GM19395 (cell line): ENCODE measurements around the gene RTN3.

Experiments used
- ATAC-seq: cut with Tn5 transposase; IDR thresholded peaks from one replicate; pipeline ENCODE4 v1.9.1; 2021; ENCODE audit warnings: mild to moderate bottlenecking, moderate library complexity; ENCODE audit not compliant: unreplicated experiment

RTN3 gene

DNA sequence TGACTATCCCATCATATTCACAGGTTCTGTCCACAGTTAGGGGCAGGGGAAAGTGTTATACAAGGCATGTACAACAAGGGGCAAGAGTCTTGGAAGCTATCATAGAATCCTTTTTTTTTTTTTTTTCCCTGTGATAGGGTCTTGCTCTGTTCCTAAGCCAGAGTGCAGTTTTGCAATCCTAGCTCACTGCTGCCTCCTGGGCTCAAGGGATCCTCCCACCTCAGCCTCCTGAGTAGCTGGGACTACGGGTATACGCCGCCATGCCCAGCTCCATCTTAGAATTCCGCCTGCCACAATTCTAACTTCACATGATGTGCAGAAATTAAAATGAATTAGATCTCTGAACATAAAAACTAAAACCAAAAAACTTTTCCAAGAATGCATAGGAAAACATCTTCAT is 55.6 kb downstream of the RTN3 start:
- ATAC-seq = no peak

DNA sequence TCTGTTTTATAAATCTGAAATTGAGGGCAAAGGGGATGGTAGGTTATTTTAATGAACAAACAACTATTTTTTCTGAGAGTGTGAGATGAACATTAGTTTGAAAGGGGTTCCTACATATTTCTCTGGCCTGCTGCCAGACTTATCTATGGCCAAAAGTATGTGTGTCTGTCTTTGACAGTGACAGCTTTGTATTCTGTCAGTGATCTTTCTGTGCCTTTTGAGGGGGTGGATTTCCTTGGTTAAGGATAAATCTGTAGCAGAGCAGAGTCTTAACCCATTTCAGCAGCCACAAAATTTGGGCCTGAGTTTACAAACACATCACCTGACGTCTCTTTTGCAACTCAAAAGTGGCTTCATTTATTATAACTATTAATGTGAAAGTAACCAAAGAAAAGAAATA is 56.4 kb downstream of the RTN3 start:
- ATAC-seq = no peak

DNA sequence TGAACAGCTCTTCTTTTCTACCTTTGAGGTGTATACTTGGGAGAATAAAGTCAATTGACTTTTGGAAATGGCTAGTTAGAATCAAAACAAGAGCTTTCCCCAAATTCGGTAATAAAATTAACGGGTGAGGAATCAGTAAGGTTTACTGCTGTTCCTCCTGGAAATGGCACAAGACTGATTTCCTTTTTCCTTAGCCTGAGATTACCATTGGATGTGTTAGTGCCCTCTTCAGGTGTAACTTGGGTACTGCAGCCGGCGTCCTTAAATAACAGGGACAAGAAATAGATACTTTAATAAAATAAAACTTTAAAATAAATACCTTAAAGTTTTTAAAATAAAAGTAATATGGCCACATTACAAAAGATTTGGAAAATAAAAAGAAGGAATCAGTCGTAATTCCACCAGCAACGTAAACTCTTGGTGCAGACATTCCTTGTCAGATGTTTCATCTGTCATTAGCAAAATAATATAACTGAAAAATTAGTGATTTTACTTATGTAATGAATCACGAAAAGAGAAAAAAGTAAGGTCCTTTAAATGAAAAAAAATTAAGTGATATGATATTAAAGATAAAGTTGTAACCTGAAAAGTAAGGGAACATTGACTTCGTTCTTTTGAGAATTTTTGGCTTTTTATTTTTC is 57.5 kb downstream of the RTN3 start:
- ATAC-seq = no peak

DNA sequence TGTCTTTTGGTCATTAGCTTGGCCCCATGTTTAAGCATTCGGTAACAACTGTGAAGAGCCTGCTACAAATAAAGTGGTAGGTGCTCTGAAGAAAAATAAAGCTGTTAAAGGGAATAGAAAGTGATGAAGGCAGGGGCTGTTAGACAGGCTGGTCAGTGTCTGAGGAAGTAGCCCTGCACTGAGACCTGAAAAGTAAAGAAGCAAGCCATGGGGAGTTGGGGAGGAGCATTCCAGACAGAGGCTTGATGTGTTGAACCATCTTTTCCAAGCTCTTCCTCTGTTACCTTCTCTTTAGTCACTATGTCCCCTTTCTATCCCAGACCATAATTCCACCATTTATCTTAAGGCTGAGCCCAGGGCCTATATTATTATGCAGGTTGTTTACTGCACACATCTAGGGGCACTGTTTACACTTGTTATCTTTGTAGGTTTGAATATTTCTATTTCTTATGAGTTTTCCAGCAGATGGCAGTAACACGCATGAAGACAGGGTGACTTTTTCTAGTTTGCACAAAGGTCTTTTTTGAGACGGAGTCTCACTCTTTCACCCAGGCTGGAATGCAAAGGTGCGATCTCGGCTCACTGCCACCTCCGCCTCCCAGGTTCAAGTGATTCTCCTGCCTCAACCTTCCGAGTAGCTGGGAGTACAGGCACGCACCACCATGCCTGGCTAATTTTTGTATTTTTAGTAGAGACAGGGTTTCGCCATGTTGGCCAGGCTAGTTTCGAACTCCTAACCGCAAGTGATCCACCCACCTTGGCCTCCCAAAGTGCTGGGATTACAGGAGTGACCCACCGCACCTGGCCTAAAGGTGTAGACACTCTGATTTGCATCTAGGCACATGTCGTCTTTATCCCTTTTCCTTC is 64.2 kb downstream of the RTN3 start:
- ATAC-seq = no peak

DNA sequence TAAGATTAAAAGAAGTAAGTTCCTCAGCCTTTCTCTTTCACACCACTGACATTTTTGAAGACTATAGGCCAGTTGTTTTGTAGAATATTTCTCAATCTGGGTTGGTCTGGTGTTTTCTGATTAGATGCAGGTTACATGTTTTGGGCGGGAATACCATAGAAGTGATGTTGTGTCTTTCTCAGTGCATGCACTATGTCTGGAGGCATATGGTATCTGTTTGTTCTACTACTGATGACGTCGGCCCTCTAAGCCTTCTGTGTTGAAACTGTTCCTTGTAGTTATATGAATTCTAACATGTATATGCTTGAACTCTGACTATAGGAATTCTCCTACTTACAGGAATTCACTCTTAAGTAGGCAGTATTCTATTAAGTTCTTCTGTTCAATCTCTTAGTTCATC is 65.7 kb downstream of the RTN3 start:
- no peak for ATAC-seq

DNA sequence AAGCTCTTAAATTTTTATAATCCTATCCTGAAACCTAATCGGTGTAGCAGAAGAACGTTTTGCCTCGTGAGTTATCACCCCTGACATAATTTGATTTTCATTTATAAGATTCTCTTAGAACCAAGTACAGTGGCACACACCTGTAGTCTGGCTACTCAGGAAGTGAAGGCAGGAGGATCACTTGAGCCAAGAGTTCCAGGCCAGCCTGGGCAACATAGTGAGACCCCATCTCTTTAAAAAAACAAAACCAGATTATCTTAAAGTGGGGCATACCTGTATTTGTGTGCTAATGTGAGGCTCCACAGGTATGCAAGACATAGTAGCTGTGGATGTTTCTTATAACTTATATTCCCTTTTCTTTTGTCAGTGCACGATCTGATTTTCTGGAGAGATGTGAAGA is 68.3 kb downstream of the RTN3 start:
- no peak for ATAC-seq

DNA sequence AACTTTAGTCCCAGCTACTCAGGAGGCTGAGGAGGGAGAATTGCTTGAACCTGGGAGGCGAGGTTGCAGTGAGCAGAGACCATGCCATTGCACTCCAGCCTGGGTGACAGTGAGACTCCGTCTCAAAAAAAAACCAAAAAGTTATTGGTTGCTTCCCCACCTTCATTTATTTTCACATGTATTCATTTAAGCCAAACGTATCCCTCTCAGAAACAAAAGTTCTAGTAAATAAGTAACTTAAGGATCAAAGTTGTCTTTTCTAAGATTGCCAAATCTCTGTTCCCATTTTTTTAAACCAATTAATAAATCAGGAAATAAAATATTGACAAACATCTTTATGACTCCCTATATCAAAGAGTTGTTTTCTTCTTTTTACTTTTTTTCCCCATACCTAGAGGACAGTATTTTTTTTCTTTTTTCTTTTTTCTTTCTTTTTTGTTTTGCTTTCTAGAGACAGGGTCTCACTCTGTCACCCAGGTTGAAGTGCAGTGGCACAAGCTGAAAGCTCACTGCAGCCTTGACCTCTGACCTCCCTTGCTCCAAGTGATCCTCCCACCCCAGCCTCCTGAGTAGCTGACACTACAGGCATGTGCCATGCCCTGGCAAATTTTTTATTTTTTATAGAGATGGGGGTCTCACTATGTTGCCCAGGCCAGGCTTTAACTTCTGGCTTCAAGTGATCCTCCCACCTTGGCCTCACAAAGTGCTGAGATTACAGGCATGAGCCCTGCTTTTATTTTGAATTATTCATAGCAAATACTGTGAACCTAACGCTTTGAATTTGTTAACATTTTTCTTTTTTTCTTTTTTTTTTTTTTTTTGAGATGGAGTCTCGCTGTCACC is 75.8 kb downstream of the RTN3 start:
- no peak for ATAC-seq

DNA sequence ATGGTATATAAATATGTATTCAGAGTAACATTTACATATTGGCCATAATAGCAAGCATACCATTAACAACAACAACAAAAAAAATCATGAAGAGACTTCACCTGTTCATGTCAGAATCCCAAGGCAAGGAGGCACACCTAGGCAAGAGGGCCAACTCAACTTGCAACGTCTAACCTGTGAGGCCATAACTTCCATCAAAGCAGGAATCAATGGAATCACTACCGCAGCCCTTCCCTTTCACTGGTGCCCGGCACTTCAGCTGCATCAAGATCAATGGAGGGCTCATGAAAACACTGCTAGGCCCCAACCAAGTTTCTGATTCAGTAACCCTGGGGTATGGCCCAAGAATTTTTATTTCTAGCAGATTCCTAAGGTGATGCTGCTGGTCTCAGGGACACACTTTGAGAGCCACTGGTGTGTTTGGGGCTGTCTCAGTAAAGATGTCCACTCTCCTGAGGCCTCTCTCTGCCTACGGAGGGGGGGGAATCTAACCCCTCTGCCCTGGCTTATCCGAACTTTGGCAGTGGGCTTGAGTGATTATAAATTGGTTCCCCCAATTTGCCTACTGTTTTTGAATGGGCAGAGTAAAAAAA is 79.3 kb downstream of the RTN3 start:
- ATAC-seq = no peak

DNA sequence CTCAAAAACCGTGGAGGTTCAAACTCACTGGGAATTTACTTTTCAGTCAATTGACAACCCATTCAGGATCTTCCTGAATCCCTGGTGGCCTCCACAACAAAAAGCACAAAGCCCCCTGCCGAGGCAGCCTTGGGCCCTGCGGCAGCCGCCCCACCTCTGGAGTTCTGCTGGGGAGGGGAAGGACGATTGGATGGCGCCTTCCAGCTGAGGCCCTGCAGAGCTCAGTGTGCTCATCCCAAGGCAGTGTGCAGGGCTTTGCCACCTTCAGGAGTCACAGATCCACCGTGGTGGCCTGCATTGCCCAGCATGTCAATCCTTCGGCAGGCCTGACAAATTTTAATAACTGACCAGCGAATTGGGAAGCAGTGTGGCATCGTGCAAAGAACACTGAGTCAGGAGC is 79.9 kb downstream of the RTN3 start:
- no peak for ATAC-seq

DNA sequence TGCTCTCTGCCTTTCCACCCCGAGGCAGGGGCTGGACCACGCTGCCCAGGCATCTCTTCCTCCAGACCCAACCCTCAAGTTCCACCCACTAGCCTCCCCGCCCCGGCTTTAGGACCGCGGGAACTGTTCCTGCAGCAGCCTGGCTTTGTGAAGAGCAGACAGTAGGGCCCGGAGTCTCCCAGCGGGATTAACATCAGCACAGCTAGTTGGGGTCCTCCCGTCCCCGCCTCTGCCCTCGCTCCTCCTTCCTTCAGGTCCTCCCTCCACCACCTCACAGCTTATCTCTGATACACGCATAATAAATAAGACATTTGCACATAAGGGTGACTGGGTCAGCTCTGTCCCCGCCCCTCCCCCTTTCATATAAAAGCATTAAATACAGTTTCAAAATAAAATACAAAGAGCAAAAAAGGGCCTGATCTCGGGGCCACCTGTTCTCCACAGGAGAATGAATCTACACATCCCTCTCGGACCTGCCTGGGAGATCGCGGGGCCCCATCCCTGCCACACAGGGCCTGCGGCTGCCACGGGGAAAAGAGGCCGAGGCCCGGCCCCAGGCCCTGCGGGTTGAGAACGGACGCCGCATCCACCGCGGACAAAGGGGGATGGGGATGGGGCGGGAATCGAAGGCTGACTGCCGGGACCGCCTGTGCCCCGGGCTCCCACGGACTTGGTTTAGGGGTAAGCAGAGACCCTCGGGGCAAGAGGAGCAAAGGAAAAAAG is 80.8 kb downstream of the RTN3 start:
- no peak for ATAC-seq

DNA sequence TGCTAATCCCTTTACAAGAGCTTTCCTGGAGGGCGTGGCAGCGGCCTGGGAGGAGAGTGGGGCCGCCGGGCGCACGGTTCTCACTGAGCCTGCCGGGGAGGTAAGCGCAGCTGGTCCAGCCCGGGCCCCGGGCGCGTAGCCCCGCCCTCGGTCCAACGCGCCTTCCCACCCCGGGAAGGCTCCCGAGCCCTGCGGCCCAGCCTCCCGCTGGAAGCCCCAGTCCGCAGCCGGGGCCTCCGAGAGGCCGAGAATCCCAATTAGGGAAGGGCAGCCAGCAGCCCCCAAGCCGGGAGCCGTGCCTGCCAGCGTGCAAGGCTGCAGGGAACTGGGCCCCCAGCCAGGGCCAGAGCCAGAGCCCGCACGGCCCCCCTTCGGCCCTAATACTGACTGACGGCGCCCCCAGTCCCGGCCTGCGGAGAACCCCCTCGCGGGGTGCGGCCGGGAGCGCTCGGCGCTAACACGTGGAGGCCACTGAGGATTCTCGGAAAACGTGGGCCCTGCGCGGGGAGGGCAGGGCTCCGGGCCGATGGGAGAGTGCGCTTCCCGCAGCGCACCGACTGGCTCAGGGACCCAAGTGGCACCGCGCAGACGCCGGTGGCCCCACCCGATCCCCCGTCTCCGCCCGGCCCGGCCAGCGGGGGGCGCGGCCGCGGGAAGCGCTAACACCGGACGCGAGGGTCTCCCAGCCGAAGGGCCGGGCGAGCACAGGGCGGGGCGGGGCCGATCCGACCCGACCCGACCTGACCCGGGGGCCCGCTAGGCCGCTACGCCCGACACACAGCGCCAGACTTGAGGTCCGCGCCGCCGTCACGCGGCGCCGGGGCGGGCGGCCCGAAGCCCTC is 81.6 kb downstream of the RTN3 start:
- no peak for ATAC-seq

DNA sequence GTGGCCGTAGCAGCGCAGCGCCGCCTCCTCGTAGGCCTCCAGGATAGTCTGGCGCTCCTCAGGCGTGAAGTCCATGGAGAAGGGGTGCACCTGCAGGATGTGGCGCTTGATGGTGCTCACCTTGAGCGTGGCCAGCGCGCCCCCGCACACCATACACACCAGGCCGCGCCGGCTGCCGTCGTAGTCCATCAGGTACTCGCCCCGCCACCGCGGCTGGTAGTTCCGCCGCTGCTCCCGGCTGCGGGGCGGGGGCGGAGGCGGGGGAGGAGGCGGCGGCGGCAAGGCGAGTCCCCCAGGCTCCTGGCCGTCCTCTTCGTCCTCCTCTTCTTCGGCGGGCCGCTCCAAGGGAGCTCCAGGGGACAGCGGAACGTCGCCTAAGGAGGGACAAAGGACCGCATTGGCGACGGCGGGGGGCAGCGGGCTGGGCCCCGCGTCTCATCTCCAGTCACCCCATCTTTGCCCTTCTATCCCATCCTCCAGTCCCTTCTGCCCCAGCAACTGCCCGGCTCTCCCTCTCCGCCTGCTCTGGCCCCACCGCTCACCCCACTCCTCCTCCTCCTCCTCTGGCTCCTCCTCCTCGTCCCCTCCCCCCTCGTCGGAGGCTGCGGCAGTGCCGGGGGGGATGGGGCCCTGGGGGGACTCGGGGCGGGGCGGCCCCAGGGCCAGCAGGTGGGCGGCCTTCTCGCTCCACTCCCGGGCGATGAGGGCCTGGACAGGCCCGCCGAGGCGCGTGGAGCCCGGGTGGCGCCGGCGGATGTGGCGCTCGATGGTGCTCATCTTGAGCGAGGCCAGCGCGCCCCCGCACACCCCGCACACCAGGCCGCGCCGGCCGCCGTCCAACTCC is 82.4 kb downstream of the RTN3 start:
- ATAC-seq = no peak

DNA sequence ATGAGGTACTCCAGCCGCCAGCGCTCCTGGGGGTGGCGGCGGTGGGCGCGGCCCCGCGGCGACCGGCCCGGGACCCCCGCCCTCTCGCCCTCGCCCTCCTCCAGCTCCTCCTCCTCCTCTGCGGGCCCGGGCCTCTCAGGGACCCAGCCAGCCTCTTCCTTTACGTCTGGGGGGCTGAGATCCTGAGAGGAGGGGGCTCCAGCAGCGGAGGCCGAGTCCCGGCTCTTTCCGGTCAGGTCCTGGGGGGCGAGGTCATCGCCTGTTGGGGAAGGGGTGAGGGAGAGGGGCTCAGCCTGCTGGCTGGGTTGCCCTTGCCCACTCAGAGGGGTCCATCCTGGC is 83.0 kb downstream of the RTN3 start:
- ATAC-seq = no peak

DNA sequence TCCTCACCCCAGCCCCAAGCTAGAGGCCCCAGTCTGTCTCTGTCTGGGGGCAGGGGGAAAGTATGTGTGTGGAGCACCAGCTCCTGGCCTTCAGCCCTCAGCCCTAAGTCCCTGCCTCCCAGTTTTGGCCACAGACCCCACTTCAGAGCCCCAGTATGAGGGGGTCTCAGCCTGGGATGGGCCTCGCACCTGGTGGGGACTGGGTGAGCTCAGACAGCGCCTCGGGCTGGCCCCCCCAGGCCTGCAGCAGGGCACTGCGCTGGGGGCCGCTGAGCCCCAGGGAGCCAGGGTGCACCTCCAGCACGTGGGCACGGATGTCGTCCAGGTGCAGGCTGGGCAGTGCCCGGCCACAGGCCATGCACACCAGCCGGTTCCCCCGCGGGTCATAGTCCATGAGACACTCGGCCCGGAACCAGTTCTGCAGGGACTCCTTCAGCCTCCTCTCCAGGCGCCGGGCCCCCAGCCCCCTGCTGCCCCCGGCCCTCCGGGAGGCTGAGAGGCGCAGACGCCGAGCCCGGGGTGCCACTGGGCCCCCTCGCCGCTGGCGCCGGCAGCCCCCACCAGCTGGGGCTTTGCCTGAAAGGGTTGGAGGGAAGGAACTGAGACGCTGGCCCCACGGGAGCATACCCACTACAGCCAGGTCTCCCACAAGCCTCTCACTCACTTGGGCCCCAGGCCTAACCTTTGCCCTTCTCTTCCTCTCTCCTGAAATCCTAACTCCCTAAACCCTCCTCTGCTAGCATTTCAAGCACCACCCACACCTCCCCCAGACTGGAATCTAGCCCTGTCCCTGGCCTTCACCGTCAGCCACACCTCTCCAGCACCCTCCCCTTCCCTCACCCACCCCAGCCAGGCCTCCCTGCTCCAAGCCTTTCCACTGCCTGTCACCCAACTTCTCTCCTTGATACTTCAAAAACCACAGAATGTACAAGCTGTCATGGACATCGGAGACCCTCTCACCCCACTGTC is 83.7 kb downstream of the RTN3 start:
- ATAC-seq = no peak

DNA sequence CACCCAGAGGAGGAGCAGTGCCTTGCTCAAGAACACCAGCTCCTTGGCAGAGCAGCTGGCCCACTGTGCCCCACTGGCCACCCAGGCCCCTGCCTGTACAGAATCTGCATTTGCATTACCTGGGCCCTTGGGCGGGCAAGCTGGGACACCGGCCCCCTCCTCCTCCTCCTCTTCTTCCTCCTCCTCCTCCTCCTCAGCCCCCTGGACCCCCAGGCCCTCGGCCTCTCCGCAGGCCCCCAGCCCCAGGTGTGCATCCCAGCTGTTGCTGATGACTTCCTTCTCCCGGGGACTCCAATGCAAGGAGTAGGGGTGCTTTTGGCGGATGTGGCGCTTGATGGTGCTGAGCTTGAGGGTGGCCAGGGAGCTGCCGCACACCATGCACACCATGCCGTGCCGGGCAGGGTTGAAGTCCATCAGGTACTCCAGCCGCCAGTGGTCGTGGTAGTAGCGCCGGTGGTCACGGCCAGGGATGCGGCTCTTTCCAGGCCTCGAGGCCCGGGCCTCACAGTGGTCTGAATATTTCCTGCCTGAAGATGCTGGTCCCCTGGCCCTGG is 84.5 kb downstream of the RTN3 start:
- no peak for ATAC-seq

DNA sequence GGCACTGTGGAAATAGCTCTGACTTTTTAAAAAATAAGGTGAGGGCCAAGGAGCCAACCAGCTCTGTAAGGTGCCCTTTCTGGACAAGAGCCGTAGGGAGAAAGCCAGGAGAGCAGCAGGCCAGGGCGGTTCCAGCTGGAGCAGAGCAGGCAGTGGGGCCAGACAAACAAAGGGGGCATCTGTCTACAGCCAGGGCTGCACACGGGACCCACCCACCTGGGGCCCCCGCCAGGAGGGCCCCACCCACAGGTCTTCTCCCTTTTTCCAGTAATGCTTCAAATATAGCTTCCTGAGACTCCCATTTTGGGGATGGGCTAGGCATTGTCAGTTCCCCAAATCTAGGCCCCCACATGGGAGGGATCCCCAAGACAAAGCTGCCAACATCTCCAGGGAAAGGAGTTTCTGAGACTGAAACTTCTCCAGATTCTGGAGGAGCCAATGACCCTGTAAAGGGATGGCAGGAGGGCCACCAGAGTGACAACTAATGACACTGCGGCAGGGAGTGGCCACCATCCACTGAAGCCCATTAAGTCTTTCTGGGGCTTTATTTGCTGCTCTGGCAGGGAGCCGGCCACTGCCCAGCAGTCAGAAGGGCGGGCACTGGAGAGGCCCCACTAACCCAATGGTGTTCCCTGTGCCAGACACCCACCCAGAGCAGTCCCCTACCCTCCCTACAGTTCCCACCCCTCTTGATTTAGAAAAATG is 85.4 kb downstream of the RTN3 start:
- ATAC-seq = no peak

DNA sequence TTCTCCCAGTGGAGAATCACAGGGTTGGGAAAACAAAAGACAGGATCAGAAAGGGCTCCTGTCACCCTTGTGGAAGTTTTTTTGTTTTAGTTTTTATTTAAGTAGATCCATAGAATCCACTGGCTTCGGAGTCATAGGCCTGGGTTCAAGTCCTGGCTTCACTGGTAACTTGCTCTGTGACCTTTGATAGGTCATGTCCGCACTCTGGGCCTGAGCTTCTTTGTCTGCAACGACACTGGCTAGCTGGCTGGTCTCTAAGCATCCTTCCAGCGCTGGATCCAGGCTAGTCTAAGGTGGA is 85.9 kb downstream of the RTN3 start:
- ATAC-seq = no peak
